ENCODE data around the gene ATP1A2.
"Not testable (repeated sequence)": the region's sequence is repeated elsewhere in the genome, so short reads cannot be mapped to it uniquely, and the experiment has no call there.

Gene ATP1A2

DNA sequence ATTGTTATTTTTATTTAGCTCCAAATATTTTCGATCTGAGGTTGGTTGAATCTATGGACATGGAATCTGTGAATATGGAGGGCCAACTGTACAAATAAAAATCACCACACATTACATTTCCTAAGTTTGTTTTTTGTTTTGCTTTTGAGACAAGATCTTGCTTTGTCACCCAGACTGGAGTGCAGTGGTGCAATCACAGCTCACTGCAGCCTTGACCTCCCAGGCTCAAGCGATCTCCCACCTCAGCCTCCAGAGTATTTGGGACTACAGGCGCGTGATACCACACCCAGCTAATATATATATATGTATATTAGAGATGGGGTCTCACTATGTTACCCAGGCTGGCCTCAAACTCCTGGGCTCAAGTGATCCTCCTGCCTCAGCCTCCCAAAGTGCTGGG is 10.8 kb downstream of the ATP1A2 start:
- not testable (repeated sequence) for DNase-seq

DNA sequence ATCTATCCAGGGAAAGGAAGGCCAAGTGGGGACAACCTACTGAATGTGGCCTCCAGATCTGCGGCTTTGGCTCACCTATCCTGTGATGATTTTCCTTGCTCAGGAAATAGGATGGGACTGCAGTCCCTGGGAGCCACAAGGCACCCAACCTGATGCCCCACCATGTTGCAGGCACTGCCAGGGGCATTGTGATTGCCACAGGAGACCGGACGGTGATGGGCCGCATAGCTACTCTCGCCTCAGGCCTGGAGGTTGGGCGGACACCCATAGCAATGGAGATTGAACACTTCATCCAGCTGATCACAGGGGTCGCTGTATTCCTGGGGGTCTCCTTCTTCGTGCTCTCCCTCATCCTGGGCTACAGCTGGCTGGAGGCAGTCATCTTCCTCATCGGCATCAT is 11.8 kb downstream of the ATP1A2 start:
- DNase-seq, result no peak

DNA sequence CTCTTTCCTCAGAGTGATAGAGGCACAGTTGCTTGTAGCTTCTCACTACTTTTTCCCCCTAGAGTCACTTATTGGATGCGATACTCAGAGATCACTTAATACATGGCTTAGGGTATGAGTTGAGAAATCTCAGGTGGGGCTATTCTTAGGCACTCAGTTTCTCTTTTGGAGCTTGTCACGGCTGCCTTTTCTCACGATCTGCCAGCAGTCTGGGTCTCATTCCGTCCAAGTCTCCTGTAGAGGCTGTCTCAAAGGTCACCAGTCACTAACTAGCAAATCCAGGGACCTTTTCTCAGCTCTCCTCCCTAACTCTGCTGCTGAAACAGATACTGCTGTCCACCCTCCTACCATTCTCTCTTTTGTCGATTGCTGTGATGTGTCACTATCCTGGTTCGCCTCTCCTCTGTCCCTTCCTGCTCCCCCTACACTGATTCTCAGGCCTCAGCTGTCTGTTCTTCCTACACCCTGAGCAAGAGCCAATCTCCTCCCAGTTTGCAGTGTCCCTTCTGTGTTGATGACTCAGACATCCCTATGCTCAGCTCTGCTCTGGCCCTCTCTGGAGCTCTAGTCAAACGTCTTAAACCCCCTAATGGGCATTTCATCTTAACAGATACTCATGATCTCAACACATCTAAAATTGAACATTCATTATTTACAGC is 12.4 kb downstream of the ATP1A2 start:
- DNase-seq, result no peak

DNA sequence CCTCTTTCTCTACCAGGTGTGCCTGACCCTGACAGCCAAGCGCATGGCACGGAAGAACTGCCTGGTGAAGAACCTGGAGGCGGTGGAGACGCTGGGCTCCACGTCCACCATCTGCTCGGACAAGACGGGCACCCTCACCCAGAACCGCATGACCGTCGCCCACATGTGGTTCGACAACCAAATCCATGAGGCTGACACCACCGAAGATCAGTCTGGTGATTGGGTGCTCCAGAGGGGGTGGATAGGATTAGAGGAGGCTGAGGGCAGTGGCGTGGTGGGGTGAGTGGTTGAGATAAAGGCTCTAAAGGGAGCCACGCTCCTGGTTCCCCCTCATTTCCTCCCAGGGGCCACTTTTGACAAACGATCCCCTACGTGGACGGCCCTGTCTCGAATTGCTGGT is 13.1 kb downstream of the ATP1A2 start:
- no peak for DNase-seq

DNA sequence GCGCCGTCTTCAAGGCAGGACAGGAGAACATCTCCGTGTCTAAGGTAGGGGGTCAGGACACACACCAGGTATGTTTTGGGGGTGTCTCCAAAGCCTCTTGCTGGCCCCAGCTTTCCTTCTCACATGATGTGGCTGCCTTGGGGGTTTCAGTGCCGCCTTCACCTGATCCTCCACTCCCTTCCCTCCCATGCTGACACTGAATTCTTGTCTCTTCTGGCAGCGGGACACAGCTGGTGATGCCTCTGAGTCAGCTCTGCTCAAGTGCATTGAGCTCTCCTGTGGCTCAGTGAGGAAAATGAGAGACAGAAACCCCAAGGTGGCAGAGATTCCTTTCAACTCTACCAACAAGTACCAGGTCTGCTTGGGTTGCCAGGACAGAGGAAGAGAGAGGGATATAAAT is 13.5 kb downstream of the ATP1A2 start:
- DNase-seq, result peak; percentile 28

DNA sequence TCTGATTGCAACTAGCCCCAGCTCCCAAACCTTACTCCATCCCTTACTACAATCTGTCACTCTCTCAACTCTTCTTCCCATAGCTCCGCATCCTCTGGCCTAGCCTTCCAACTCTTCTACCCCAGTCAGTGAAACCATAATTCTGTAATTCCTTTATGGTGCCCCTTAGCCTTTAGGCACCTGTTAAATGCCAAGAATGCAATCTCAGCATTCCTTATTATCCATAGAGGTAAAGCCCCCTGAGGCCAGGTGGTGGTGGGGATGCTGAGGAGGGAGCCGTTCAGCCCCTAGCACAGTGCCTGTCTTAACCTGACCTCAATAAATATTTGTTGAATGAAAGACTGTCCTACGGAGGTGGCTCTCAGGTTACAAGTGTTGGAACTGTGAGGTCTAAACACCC is 14.0 kb downstream of the ATP1A2 start:
- DNase-seq, result no peak

DNA sequence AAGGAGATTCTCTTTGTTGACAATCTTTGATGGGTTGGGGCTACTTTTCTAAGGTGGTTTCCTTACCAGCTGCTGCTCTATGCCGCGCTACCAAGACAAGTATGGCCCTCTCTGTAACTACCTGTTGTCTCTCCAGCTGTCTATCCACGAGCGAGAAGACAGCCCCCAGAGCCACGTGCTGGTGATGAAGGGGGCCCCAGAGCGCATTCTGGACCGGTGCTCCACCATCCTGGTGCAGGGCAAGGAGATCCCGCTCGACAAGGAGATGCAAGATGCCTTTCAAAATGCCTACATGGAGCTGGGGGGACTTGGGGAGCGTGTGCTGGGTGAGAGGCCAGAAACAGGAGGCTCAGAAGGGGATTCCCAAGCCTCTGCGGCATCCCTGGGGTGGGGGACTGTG is 14.4 kb downstream of the ATP1A2 start:
- no peak for DNase-seq

DNA sequence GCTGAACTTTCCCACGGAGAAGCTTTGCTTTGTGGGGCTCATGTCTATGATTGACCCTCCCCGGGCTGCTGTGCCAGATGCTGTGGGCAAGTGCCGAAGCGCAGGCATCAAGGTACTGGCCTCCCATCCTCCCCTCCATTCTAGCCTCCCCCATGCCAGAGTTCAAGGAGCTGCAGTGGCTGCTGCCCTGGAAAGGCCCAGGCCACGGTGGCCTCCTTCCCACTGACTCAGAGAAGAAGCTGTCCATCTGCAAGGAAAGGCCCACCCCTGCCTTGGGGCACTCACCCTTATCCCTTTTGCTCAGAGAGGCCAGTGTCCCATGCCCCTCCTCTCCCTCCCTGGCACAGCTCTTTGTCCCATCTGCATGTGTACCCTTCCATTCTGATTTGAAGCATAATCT is 14.9 kb downstream of the ATP1A2 start:
- no peak for DNase-seq

DNA sequence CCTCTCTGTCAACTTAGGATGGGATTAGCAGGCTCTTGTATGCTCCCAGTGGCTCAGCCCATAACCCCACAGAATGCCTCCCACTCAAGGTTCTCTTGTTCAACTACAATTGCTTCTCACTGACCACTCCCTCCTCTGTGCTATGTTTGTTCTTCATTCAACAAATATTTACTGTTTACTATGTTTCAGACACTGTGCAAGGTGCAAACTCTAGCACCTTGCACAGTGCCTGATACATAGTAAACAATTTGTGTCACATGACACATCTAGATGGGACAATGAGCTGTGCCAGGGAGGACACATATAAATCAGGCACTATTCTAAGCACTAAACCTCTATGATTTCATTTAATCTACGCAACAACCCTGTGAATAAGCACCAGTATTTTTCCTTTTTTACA is 15.4 kb downstream of the ATP1A2 start:
- DNase-seq, result no peak

DNA sequence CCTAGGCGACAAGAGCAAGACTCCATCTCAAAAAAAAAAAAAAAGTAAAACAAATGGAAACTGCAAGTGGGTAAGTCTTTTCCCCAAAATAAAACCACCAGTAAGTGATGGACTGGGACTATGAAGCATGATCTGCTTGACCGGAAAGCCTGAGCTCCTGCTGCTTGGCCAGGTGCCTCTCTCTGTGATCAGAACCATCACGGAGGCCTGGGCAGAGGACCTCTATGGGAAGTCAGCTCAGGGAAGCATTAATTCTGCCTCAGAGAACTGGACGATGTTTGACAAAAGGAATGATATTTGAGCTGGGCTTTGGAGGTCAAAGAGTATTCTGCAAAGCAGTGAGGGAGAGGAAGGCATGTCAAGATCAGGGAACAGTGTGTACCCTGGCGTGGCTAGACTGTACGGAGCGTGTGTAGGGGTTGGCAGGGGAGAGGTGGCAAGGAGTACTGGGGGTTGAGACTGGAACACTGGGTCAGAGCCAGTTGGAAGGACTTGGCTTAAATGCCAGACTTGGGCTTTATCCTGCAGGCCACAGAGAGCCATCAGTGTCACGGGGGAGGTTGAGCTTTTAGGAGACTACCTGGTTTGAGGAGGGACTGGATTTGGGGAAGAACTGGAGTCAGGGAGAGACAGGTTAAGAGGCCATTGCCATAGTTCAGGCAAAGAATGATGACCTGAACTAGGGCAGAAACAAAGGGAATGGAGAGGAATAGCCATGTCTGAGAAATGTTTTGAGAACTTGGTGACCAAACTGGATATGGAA is 16.4 kb downstream of the ATP1A2 start:
- DNase-seq, result no peak

DNA sequence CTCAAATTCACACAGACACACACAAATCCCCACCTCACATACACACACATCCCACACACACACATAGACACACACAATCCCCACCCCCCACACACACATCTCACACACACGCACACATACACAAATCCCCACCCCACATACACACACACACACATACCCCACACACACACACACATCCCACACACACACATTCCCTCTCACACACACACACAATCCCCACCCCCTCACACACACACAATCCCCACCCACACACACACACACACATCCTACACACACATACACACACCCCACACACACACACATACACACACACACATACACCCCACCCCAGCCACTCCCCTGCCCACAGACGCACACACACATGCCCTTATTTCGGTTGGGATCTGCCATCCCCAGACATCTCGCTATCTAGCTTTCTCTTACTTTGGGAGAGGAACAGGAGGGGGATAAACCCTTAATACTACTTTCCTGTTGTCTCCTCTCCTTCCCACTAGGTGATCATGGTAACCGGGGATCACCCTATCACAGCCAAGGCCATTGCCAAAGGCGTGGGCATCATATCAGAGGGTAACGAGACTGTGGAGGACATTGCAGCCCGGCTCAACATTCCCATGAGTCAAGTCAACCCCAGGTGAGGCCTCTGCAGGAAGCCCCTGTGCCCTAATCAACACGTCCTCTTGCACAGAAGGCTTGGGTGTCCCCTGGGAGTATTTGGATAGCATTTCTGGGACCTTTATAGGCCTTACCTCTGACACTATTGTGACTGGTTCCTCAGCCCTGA is 18.6 kb downstream of the ATP1A2 start:
- DNase-seq, result no peak

DNA sequence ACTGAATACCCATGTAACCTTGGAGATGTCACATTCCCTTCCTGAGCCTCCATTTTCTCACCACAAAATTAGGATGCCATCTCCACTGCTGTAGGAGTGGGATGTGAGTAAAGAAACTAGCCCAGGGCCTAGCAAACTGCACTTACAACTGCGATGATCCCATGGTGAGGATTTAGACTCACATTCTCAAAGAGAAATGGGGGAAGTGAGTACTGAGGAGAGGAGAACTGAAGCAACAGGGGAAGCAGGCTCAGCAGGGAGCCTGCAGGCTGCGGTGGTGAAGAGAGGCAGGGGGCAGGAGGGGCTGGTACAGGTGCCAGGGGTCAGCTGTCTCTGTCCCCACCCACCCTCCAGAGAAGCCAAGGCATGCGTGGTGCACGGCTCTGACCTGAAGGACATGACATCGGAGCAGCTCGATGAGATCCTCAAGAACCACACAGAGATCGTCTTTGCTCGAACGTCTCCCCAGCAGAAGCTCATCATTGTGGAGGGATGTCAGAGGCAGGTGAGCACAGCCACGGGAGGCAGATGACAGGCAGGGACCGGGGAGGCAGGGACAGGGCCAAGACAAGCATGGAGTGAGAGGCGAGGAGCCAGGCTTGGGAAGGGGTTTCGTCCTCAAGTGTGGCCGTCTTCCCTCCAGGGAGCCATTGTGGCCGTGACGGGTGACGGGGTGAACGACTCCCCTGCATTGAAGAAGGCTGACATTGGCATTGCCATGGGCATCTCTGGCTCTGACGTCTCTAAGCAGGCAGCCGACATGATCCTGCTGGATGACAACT is 19.4 kb downstream of the ATP1A2 start:
- no peak for DNase-seq

DNA sequence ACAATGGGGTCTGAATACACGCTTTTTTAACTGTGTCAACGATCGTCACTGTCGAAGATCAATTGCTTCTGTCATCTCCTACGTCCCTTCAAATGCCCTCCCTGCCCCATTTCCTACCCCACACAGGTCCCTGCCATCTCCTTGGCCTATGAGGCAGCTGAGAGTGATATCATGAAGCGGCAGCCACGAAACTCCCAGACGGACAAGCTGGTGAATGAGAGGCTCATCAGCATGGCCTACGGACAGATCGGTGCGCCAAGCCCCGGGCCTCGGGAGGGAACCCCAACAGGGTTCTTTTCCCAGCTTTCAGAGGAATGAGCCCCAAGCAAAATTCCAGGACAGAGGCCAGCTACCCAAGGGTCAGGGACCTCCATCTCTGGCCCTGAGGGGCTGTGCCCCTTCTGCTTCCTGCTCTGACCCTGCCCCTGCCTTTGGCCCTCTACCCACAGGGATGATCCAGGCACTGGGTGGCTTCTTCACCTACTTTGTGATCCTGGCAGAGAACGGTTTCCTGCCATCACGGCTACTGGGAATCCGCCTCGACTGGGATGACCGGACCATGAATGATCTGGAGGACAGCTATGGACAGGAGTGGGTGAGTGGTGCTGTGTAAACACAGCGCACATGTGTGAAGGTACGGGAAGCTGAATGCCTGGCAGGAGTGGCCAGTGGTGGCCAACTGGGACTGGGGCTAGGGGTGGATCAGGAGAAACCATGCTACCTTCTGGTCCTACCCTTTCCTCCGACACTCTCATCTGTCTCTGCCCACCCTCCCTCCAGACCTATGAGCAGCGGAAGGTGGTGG is 20.8 kb downstream of the ATP1A2 start:
- DNase-seq, result no peak

DNA sequence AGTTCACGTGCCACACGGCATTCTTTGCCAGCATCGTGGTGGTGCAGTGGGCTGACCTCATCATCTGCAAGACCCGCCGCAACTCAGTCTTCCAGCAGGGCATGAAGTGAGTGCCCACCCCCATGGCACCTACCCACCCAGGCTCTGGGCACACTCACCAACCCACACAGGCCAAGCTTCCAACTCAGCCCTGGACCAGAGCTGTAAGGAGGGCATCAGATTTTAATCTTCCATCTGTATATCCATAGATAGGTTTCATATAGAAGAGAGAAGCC is 21.3 kb downstream of the ATP1A2 start:
- DNase-seq, result no peak

DNA sequence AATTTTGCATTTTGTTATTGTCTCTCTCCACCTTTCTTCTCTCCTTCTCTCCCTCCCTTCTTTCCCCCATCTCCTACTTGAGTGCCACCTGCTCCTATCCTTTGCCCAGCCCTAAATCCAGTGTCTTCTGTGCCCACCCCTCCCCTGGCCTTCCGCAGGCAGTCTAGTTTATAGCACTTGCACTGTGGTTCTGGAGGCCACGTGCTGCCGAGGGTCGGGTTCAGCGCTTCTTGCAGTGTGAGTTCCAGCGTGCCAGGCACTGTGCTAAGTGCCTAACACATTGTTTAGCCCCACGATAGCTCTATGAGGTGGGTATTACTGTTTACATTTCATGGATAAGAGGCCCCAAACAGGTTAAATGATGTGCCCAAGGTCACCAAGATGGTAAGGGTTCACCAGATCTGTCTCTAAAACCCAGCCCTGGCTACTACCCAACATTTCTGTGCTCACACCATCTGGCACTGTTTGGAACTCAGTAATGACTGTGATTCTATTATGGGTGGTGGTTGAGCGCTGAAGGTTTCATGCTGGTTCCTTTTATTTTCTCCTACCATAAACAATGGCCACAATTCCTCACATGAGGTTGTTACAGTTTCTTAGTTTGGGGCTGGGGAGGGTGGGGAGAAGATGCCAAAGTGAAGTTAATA is 21.8 kb downstream of the ATP1A2 start:
- DNase-seq, result no peak

DNA sequence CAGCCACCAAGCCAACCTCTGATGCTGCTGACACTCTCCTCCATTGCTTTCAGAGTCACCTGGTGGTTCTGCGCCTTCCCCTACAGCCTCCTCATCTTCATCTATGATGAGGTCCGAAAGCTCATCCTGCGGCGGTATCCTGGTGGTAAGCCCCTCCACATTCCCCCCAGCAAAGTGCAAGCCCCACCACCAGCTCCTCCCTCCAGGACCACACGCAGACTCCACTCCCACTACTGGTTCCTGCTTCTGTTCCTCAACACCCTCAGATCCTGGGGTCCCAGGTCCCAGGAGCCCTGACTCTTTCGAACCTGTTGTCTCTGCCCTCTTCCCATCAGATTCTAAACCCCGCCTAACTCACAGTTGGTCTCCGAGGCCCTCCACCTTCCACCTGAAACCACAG is 24.3 kb downstream of the ATP1A2 start:
- DNase-seq, result no peak

DNA sequence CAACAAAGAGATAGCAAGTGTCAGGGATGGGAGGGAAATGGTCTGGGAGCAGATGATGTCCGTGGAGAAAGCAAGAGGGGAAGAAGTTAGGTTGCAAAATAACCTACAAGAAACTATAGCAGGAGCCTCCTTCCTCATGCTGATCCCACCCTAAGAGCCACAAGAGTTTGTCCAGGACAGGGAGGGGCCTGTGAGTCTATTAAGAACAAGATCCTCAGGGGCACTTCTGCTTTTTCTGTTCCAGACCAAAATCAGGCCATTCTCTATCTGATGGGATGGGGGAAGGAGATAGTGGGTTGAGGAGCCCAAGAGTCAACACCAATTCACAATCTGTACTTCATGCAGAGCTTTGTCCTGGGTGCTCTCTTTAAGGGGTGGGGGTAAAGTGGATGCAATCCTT is 28.1 kb downstream of the ATP1A2 start:
- DNase-seq, result no peak

DNA sequence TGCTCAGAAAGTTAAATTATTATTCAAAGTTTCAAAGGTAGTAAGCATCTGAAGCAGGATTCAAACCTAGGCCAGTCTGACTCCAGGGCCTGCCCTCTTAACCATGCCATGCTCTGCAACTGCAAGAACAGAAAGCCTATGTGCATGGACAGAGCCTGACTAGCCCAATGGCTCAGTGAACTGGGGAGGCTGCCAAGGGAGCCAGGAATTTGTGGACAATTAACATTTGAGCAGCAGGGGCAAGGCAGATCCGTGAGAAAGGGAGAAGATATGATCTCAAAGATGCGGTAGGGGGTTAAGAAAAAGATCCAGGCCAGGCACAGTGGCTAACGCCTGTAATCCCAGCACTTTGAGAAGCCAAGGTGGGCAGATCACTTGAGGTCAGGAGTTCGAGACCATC is 29.4 kb downstream of the ATP1A2 start:
- no peak for DNase-seq

DNA sequence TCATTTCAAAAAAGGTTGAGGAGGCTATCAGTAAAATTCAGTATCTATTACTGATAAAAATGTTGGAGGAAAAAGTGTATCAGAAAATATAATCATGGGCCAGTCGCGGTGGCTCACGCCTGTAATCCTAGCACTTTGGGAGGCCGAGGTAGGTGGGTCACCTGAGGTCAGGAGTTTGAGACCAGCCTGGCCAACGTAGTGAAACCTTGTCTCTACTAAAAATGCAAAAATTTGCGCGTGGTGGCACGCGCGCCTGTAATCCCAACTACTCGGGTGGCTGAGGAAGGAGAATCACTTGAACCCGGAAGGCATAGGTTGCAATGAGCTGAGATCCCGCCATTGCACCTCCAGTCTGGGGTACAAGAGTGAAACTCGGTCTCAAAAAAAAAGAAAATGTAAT is 30.5 kb downstream of the ATP1A2 start:
- DNase-seq, result no peak

DNA sequence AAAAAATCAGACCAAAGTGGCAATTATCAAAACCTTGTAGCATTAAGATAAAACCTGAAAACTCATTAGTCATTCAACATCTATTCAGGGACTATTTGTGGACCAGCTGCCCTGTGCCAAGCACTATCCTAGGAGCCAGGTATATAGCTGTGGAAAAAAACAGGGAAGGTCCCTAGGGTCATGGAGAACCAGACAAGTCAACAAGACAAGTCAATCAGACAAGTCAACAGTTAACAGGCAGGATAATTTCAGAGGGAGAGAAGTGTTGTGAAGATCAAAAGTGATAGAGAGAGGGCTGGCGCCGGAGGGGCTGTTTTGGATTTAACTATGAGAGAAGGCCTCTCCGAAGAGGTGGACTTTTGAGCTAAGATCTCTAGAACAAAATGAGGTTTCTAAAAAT is 32.6 kb downstream of the ATP1A2 start:
- no peak for DNase-seq

DNA sequence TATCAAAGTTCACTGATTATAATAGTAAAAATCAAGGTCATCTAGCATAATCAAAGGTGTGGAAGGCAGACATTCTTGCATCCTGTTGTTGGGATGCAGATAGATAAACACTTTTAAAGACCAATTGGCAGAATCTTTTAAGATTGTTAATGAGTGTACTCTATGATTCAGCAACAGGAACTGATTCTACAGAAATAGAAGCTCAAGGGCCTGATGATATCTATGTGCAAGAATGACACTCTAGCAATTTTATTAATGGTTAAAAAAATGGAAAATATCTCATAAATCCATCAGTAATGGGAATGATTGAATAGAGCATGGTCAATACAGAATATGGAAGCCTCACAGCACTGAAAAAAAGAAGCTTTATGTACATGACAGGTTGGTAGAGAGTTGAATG is 33.7 kb downstream of the ATP1A2 start:
- no peak for DNase-seq

DNA sequence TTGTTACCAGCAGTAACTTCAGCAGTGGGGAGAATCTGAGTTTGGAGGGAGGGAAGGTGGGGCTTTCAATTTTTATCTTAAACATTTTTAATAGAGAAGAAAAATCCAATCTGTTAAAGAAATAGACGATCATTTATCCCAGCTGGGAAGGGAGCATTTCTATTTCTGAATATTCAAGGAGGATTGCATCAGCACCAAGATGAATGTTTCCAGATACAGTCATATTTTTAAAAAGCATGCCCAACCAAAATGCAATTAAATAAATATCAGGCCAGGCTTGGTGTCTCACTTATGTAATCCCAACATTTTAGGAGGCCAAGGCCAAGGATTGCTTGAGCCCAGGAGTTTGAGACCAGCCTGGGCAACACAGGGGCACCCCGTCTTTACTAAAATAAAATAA is 34.2 kb downstream of the ATP1A2 start:
- peak; percentile 54 for DNase-seq

All from NCI-H226 (cell line).